SK-N-SH (cell line): ENCODE results near the gene SCAF11. TPM values are rescaled to one million over a fixed set of nuclear protein-coding genes. Genes with fewer than 3 reads are reported as not detected.

ENCODE experiments used
- CTCF ChIA-PET: fragments of 300-600, 350-600 bp; formaldehyde crosslinking; extraction: SDS; loops from one replicate; lab custom pipeline; 2021; lab: Yijun Ruan, JAX
- POLR2A ChIA-PET: fragments of 350-600 bp; sonication (Branson Sonifier 250); formaldehyde crosslinking; extraction: SDS; loops from one replicate; lab custom pipeline; 2020; ENCODE audit warnings: antibody characterized with exemption, inconsistent platforms; lab: Yijun Ruan, JAX
- DNase-seq: peaks from one replicate; pipeline ENCODE4 v3.0.0; 2012
- H2AFZ ChIP-seq: fragments of 200-600 bp; sonication (generic); 2 replicates; pipeline ENCODE4 v1.8.1; 2016; ENCODE audit warnings: antibody characterized with exemption, mild to moderate bottlenecking, low read depth
- H3F3A ChIP-seq: fragments of 200-600 bp; sonication (generic); replicated peaks from 2 replicates; pipeline ENCODE3; 2016; ENCODE audit warnings: antibody characterized with exemption, mild to moderate bottlenecking; ENCODE audit not compliant: insufficient read depth
- H3K27ac ChIP-seq, 2 experiments: fragments of 200-500 bp in 1 of 2; fragments of 200-600 bp in 1 of 2; sonication (Bioruptor generic) in 1 of 2; sonication (generic), shearing (Covaris generic) in 1 of 2; 2 replicates each; pipeline versions ENCODE4 v1.5.1 to v1.6.1; 2014 to 2016; ENCODE audit warnings: low read depth in 2 of 2, inconsistent platforms in 1 of 2, low read length in 1 of 2, mild to moderate bottlenecking in 1 of 2, mixed read lengths in 1 of 2
- H3K27me3 ChIP-seq: fragments of 200-600 bp; sonication (generic), shearing (Covaris generic); 2 replicates; pipeline ENCODE4 v1.6.1; 2016; ENCODE audit warnings: mixed run types; ENCODE audit not compliant: insufficient read depth
- H3K36me3 ChIP-seq, 2 experiments: fragments of 200-500 bp in 1 of 2; fragments of 200-600 bp in 1 of 2; sonication (Bioruptor generic) in 1 of 2; sonication (generic) in 1 of 2; replicated peaks in 1 of 2; 2 replicates each; pipeline versions ENCODE3 to v1.5.1; 2014 to 2016; ENCODE audit warnings: low read length in 1 of 2, mild to moderate bottlenecking in 1 of 2; ENCODE audit not compliant: insufficient read depth in 2 of 2, control insufficient read depth in 1 of 2
- H3K4me1 ChIP-seq, 2 experiments: fragments of 200-500 bp in 1 of 2; fragments of 200-600 bp in 1 of 2; sonication (Bioruptor generic) in 1 of 2; sonication (generic), shearing (Covaris generic) in 1 of 2; 2 replicates each; pipeline versions ENCODE4 v1.5.1 to v1.6.1; 2014 to 2016; ENCODE audit warnings: low read depth in 1 of 2, low read length in 1 of 2, mixed run types in 1 of 2; ENCODE audit not compliant: insufficient read depth in 2 of 2, control insufficient read depth in 1 of 2
- H3K4me2 ChIP-seq: fragments of 200-600 bp; sonication (generic), shearing (Covaris generic); 2 replicates; pipeline ENCODE4 v1.6.1; 2017; ENCODE audit warnings: mixed run types
- H3K4me3 ChIP-seq, 2 experiments: fragments of 200-500 bp in 1 of 2; fragments of 200-600 bp in 1 of 2; sonication (Bioruptor generic) in 1 of 2; sonication (generic), shearing (Covaris generic) in 1 of 2; 2 replicates each; pipeline versions ENCODE4 v1.5.1 to v1.8.1; 2014 to 2016; ENCODE audit warnings: low read depth in 2 of 2, inconsistent platforms in 1 of 2, low read length in 1 of 2, mild to moderate bottlenecking in 1 of 2, mixed read lengths in 1 of 2, moderate library complexity in 1 of 2
- H3K79me2 ChIP-seq: fragments of 200-600 bp; sonication (generic); 2 replicates; pipeline ENCODE4 v1.8.1; 2017; ENCODE audit warnings: mild to moderate bottlenecking; ENCODE audit not compliant: insufficient read depth
- H3K9ac ChIP-seq: fragments of 200-600 bp; sonication (generic); 2 replicates; pipeline ENCODE4 v1.6.1; 2017; ENCODE audit warnings: mixed run types
- H3K9me2 ChIP-seq: fragments of 200-600 bp; sonication (generic); 2 replicates; pipeline ENCODE4 v1.6.1; 2017; ENCODE audit warnings: mixed run types
- H3K9me3 ChIP-seq: fragments of 200-600 bp; sonication (generic); 2 replicates; pipeline ENCODE4 v1.6.1; 2017; ENCODE audit warnings: mixed run types, mild to moderate bottlenecking, moderate library complexity
- H4K20me1 ChIP-seq: fragments of 200-600 bp; sonication (generic); 2 replicates; pipeline ENCODE4 v1.6.1; 2017; ENCODE audit warnings: mild to moderate bottlenecking, mixed run types; ENCODE audit not compliant: insufficient read depth
- CHD2 ChIP-seq: fragments of 150-350 bp; IDR thresholded peaks from 2 replicates; pipeline ENCODE4 v1.6.1; 2018; ENCODE audit warnings: low read length; ENCODE audit not compliant: partially characterized antibody
- CTCF ChIP-seq: fragments of 200-600 bp; sonication (generic); IDR thresholded peaks from 2 replicates; pipeline ENCODE4 v1.6.1; 2017; ENCODE audit warnings: antibody characterized with exemption, mild to moderate bottlenecking, moderate library complexity
- ELF1 ChIP-seq: IDR thresholded peaks from 2 replicates; pipeline ENCODE4 v1.4.0; 2012
- EP300 ChIP-seq, 2 experiments: IDR thresholded peaks; 2 replicates each; pipeline versions ENCODE4 v1.4.0 to v1.6.1; 2012; ENCODE audit warnings: borderline replicate concordance in 1 of 2, low read depth in 1 of 2, low read length in 1 of 2
- GABPA ChIP-seq: IDR thresholded peaks from 2 replicates; pipeline ENCODE4 v1.4.0; 2012; ENCODE audit warnings: low read depth, mild to moderate bottlenecking
- GATA2 ChIP-seq: sonication (generic); formaldehyde crosslinking; IDR thresholded peaks from 2 replicates; pipeline ENCODE4 v1.5.0; 2020; ENCODE audit warnings: mild to moderate bottlenecking, missing genetic modification reagents
- JUND ChIP-seq: IDR thresholded peaks from 2 replicates; pipeline ENCODE4 v1.4.0; 2012
- NRF1 ChIP-seq: IDR thresholded peaks from 2 replicates; pipeline ENCODE4 v1.6.1; 2012; ENCODE audit warnings: low read depth, mild to moderate bottlenecking, low read length
- PBX3 ChIP-seq: IDR thresholded peaks from 2 replicates; pipeline ENCODE4; 2012
- POLR2AphosphoS5 ChIP-seq: IDR thresholded peaks from 2 replicates; pipeline ENCODE4 v1.6.1; 2012; ENCODE audit warnings: low read depth, low read length
- RAD21 ChIP-seq: IDR thresholded peaks from 2 replicates; pipeline ENCODE4 v1.6.1; 2012; ENCODE audit warnings: mild to moderate bottlenecking, low read length
- TCF12 ChIP-seq: IDR thresholded peaks from 2 replicates; pipeline ENCODE4 v1.4.0; 2012
- TEAD4 ChIP-seq: IDR thresholded peaks from 2 replicates; pipeline ENCODE4 v1.4.0; 2012; ENCODE audit warnings: mild to moderate bottlenecking, borderline replicate concordance; ENCODE audit not compliant: insufficient read depth
- YY1 ChIP-seq: IDR thresholded peaks from 2 replicates; pipeline ENCODE4 v1.4.0; 2012; ENCODE audit warnings: low read depth, mild to moderate bottlenecking
- ZBTB33 ChIP-seq: IDR thresholded peaks from 2 replicates; pipeline ENCODE4 v1.4.0; 2012; ENCODE audit warnings: low read depth, borderline replicate concordance
- WGBS: methylation state at CpG from one replicate; pipeline ENCODE4 v1.1.6; 2017; ENCODE audit warnings: low lambda C conversion rate; 5-methylcytosine and 5-hydroxymethylcytosine counted together
- polyA plus RNA-seq, 3 experiments: library from polyadenylated mRNA; depleted of rRNA; stranded (reverse); fragments of >200 nt; gene quantifications; 2 replicates each; pipeline ENCODE4 v1.2.3, GENCODE V29; 2012
- TF ChIP-seq, protein P1 (sequence below): fragments of 150-350 bp; IDR thresholded peaks from 2 replicates; pipeline ENCODE4 v1.6.1; 2017; ENCODE audit warnings: antibody characterized with exemption, low read length, low read depth, borderline replicate concordance
- TF ChIP-seq, protein P2 (sequence below): fragments of 150-350 bp; IDR thresholded peaks from 2 replicates; pipeline ENCODE4 v1.6.1; 2016; ENCODE audit warnings: mild to moderate bottlenecking, low read depth, low read length

Gene SCAF11
- polyA plus RNA-seq, 1 of the 3 experiments (the other 2 are of a cell fraction), result 26.1 TPM

- H2AFZ ChIP-seq, result no peak overlapping the region
- no peaks in the 10 kb centered on the region for H3K27me3 ChIP-seq
- H3K36me3 ChIP-seq, result peaks cover 29 to 42% of the 10 kb centered on the region in 2 experiments
- no peaks in the 10 kb centered on the region for H3F3A ChIP-seq
- no peaks in the 10 kb centered on the region for H3K9me2 ChIP-seq
- CTCF ChIA-PET, result no interaction called here
- H3K4me2 ChIP-seq, result no peak overlapping the region
- peaks cover 0 to 3% of the 10 kb centered on the region in 2 experiments; a peak in 2 of 4 replicates for H3K4me1 ChIP-seq
- no peaks in the 10 kb centered on the region for H4K20me1 ChIP-seq
- no peak overlapping the region for H3K27ac ChIP-seq
- no peaks in the 10 kb centered on the region; the same call in 1 of the 2 replicates for H3K79me2 ChIP-seq
- no peak overlapping the region for H3K9ac ChIP-seq
- no peaks in the 10 kb centered on the region for H3K9me3 ChIP-seq
- POLR2A ChIA-PET, result no interaction called here
- 86% methylated on average over 8 of the region's 8 CpGs for WGBS
- H3K4me3 ChIP-seq, result no peak overlapping the region
- TF ChIP-seq, protein P1, sequence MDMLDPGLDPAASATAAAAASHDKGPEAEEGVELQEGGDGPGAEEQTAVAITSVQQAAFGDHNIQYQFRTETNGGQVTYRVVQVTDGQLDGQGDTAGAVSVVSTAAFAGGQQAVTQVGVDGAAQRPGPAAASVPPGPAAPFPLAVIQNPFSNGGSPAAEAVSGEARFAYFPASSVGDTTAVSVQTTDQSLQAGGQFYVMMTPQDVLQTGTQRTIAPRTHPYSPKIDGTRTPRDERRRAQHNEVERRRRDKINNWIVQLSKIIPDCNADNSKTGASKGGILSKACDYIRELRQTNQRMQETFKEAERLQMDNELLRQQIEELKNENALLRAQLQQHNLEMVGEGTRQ, result no peak
- TF ChIP-seq TCF12, result no peak
- TF ChIP-seq, protein P2, sequence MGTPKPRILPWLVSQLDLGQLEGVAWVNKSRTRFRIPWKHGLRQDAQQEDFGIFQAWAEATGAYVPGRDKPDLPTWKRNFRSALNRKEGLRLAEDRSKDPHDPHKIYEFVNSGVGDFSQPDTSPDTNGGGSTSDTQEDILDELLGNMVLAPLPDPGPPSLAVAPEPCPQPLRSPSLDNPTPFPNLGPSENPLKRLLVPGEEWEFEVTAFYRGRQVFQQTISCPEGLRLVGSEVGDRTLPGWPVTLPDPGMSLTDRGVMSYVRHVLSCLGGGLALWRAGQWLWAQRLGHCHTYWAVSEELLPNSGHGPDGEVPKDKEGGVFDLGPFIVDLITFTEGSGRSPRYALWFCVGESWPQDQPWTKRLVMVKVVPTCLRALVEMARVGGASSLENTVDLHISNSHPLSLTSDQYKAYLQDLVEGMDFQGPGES, result no peak
- no peak for TF ChIP-seq ELF1
- TF ChIP-seq YY1, result no peak
- TF ChIP-seq NRF1, result no peak
- TF ChIP-seq JUND, result no peak
- no peak for TF ChIP-seq ZBTB33
- TF ChIP-seq CTCF, result no peak
- TF ChIP-seq CHD2, result no peak
- TF ChIP-seq PBX3, result no peak
- no peak for TF ChIP-seq GATA2 (CRISPR knock-in tag)
- no peak for TF ChIP-seq POLR2AphosphoS5
- TF ChIP-seq RAD21, result no peak
- no peak for TF ChIP-seq GABPA
- TF ChIP-seq EP300 (IDR thresholded peaks at IDR 0.05; ENCODE audit: borderline replicate concordance in 1 of 2, low read depth in 1 of 2, low read length in 1 of 2), result no peak
- no peak for TF ChIP-seq TEAD4
- DNase-seq, result no peak
Measured at GRCh38 chr12:45878630-45879255, 111.6 kb downstream of the SCAF11 start.
